Duodenal mucosa (tissue), 2 donors: Measurements from ENCODE around the gene C21orf91.

Source experiments
- H3K27ac ChIP-seq: one replicate; pipeline ENCODE4 v1.7.0; 2013; ENCODE audit warnings: low read depth, low read length
- H3K27me3 ChIP-seq, 2 donors: one replicate each; pipeline ENCODE4 v1.7.0; 2013; ENCODE audit warnings: low read length in 2 of 2, control low read depth in 1 of 2; ENCODE audit not compliant: insufficient read depth in 2 of 2, control insufficient read depth in 1 of 2
- H3K36me3 ChIP-seq, 2 donors: one replicate each; pipeline ENCODE4 v1.7.0; 2013; ENCODE audit warnings: low read length in 2 of 2, control low read depth in 1 of 2; ENCODE audit not compliant: insufficient read depth in 2 of 2, control insufficient read depth in 1 of 2
- H3K4me1 ChIP-seq, 2 donors: one replicate each; pipeline ENCODE4 v1.7.0; 2013; ENCODE audit warnings: low read length in 2 of 2, control low read depth in 1 of 2; ENCODE audit not compliant: insufficient read depth in 2 of 2, control insufficient read depth in 1 of 2
- H3K4me3 ChIP-seq, 2 donors: one replicate each; pipeline ENCODE4 v1.7.0; 2013; ENCODE audit warnings: low read length in 2 of 2, low read depth in 1 of 2
- H3K9ac ChIP-seq, 2 donors: one replicate each; pipeline ENCODE4 v1.7.0; 2013; ENCODE audit warnings: low read length in 2 of 2, low read depth in 1 of 2
- H3K9me3 ChIP-seq, 2 donors: one replicate each; pipeline ENCODE4 v1.7.0; 2013; ENCODE audit warnings: low read length in 2 of 2, control low read depth in 1 of 2; ENCODE audit not compliant: control insufficient read depth in 1 of 2

The C21orf91 gene

DNA sequence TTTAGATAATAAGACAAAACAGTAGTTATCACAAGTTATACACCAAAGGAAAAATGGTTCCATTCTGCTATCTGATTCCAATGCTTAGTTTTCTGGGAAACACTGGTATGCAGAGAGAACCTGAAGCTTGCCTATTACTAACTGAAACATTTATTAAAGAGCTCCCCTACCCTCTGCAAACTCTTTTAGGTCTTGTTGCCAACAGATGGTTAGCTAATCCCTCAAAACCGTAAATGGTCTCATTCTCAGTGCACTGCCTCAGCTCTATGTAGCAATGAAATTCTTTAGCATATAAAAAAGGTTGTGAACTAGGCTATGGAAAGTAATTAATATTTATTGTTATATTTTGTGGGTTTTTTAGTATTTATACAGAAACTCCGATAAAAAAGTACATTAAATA, 20.4 kb downstream of the C21orf91 start:
- Histone ChIP-seq H3K36me3 (no peaks in the 10 kb centered on the region), H3K27me3 (no peaks in the 10 kb centered on the region), H3K9ac (no peak overlapping the region), H3K4me3 (no peak overlapping the region), H3K27ac (no peak overlapping the region), H3K4me1 (peaks cover 0 to 22% of the 10 kb centered on the region in 2 donors), H3K9me3 (no peaks in the 10 kb centered on the region)

DNA sequence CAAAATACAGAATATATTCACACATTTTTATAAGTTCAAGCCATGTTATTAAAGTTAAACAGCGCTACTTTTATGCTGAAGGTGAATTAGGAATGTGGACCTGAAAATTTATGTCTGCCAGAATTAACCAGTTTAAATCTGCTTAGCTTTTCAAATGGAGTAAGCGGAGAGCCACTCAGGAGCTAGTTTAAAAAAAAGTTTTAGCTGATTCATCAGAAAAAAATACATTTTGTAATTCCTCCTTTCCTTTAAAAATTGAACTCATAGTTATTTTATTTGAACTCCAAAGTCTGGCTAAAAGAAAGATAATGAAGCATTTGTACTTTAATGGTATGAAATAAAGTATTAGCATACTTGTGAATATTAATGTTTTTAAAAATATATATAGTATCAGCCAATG, 21.2 kb downstream of the C21orf91 start:
- Histone ChIP-seq H3K27me3 (no peaks in the 10 kb centered on the region), H3K27ac (no peak overlapping the region), H3K36me3 (peaks cover 0 to 2% of the 10 kb centered on the region in 2 donors), H3K4me1 (peaks cover 4 to 29% of the 10 kb centered on the region in 2 donors), H3K4me3 (no peak overlapping the region), H3K9me3 (no peaks in the 10 kb centered on the region), H3K9ac (no peak overlapping the region)

GRCh38 chr21:17796503-17796902, 22.7 kb downstream of the C21orf91 start:
- Histone ChIP-seq H3K4me1 (peaks cover 4 to 29% of the 10 kb centered on the region in 2 donors), H3K9me3 (no peaks in the 10 kb centered on the region), H3K4me3 (no peak overlapping the region), H3K9ac (no peak overlapping the region), H3K36me3 (peaks cover 0 to 3% of the 10 kb centered on the region in 2 donors), H3K27me3 (no peaks in the 10 kb centered on the region), H3K27ac (no peak overlapping the region)

DNA sequence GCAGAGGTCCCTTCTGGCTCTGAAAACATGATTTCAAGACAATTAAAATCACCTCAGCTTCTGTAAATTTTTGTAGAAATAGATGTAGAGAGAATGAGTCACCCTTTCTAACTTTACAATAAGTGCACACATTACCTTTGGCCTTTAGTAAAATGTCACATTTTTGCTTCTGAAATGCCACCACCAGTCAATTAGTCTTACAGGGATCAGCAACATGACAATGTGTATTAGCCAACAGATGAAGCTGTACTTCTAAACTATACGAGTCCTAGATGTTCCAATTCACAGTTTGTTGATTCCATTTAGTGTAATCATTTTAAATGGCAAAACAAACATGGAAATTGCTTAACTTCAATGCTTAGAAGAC, 23.1 kb downstream of the C21orf91 start:
- Histone ChIP-seq H3K27me3 (no peaks in the 10 kb centered on the region), H3K4me1 (peaks cover 4 to 29% of the 10 kb centered on the region in 2 donors), H3K27ac (no peak overlapping the region), H3K4me3 (no peak overlapping the region), H3K36me3 (peaks cover 0 to 3% of the 10 kb centered on the region in 2 donors), H3K9ac (no peak overlapping the region), H3K9me3 (no peaks in the 10 kb centered on the region)

DNA sequence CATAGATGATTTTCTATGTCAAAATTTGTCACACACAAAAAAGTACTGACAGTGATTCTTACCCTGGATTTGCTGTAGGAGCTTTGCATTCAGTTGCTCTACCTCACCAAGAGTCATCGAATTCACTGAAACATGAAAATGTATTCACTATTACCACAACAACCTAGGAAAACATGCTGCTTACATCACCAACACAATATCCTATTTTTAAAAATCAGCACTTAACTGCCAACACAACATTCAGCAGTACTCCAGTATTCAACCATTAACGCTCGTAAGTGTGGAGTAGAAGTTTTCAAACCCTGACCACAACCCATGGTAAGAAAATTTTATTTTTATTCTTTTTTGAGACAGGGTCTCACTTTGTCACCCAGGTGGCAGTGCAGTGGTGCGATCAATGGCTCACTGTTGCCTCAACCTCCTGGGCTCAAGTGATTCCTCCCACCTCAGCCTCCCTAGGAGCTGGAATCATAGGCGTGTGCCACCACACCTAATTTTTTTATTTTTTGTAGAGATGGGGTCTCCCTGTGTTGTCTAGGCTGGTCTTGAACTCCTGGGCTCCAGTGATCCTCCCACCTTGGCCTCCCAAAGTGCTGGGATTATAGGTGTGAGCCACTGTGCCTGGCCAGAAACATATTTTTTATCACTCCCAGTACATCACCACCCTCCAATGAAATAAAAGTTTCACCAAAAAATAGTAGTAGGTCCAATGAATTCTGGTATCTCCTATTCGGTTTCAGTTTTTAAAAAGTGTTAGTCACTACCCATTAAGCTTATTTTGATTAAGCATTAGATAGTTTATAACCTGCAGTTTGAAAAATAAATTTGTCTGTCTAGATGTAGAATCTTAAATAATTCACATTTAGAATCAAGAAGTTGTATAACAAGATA, 23.8 kb downstream of the C21orf91 start:
- no peak overlapping the region for H3K9ac ChIP-seq
- peaks cover 0 to 3% of the 10 kb centered on the region in 2 donors for H3K36me3 ChIP-seq
- no peaks in the 10 kb centered on the region for H3K9me3 ChIP-seq
- peaks cover 4 to 29% of the 10 kb centered on the region in 2 donors for H3K4me1 ChIP-seq
- no peaks in the 10 kb centered on the region for H3K27me3 ChIP-seq
- no peak overlapping the region for H3K4me3 ChIP-seq
- no peak overlapping the region for H3K27ac ChIP-seq

DNA sequence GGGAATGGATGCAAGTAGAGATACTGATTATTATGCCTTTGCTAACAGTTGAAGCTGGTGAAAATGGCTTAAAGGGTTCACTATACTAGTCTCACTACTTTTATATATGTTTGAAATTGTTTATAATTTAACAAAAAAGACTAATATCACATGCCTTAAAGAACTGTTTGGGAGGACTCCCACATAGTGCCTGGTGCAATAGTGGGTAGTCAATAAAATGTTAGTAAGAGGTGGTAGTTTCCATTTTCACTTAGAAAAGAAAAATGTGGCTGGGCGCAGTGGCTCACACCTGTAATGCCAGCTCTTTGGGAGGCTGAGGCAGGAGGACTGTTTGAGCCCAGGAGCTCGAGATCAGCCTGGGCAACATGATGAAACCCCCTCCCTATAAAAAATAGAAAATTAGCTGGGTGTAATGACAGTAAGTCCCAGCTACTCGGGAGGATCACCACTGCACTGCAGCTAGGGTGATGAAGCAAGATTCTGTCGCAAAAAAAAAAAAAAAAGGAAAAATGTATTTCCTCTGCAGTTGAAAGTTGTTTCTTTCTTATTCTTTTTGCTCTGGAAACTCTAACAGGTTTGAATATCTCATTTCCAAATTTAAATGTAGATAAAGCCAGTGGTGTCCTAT, 24.5 kb downstream of the C21orf91 start:
- Histone ChIP-seq H3K4me3 (peak overlapping the region; percentile 62 to 67), H3K36me3 (peaks cover 0 to 3% of the 10 kb centered on the region in 2 donors), H3K9ac (peak overlapping the region in 1 of 2 donors; percentile 47), H3K27me3 (no peaks in the 10 kb centered on the region), H3K27ac (no peak overlapping the region), H3K4me1 (peaks cover 4 to 29% of the 10 kb centered on the region in 2 donors), H3K9me3 (no peaks in the 10 kb centered on the region)

DNA sequence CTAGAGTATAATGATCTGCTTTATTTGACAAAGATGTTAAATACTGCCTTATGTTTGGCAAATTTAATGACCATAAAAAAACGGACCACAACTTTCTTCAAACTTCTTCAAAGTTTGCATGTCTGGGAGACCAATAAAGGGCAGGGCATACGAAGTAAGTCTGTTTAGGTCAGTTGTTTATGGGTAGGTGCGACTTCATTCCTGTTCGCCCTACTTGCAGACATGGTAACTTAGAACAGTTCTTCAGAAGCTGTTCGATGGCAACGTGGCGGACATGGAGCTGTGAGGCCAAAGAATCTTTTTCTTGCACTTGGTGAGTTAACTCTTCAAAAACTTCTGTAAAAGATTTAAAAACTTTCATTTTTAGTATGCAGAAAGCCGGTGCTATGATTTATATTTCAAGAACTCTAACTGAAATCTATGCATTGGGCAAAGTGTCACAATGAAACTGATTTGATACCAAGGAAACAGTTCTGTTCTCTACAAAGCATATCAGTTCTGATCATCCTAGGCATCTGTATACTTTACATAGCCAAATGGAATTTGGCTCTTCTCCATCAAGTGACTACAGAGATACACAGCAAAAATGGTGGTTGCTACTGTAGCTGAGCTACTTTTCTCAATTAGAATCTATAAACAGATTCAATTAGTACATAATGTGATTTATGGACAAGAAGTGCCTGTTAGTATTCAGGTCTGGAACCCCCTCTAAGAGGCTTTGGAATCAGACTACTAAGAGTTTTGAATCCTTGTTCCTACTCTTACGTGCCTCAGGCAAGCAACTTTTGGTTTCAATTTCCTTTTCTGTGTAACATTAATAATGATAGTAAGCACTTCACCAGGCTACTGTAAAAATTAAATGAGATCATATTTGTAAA, 25.7 kb downstream of the C21orf91 start:
- Histone ChIP-seq H3K4me1 (peaks cover 4 to 29% of the 10 kb centered on the region in 2 donors), H3K4me3 (peak overlapping the region; percentile 62 to 67), H3K36me3 (peaks cover 0 to 3% of the 10 kb centered on the region in 2 donors), H3K27me3 (no peaks in the 10 kb centered on the region), H3K9me3 (no peaks in the 10 kb centered on the region), H3K9ac (peak overlapping the region in 1 of 2 donors; percentile 47), H3K27ac (peak overlapping the region; percentile 75)

DNA sequence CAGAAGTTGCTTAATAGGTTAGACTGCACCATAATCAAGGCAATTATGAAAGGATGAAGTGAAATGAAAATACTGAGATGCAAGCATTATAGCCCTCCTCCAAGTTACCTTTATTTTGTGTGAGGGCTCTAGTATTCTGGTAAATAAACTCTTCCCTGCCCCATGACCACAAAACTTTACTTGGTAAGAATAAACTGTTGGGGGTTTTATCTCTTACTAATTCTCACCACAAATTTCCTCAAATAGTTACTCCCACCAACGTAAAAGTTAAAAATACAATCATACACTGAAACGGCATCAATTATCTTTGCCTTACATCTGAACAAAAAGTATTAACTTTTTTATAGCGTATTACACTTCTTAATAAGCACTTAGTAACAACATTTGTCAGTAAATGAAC, 29.5 kb downstream of the C21orf91 start:
- H3K9ac ChIP-seq, result no peak overlapping the region
- peaks cover 8% of the 10 kb centered on the region in 2 donors for H3K36me3 ChIP-seq
- no peaks in the 10 kb centered on the region for H3K27me3 ChIP-seq
- no peaks in the 10 kb centered on the region for H3K9me3 ChIP-seq
- H3K4me1 ChIP-seq, result peaks cover 12 to 17% of the 10 kb centered on the region in 2 donors
- H3K27ac ChIP-seq, result no peak overlapping the region
- H3K4me3 ChIP-seq, result no peak overlapping the region

GRCh38 chr21:17789069-17789468, 30.1 kb downstream of the C21orf91 start:
- Histone ChIP-seq H3K4me1 (peaks cover 12 to 13% of the 10 kb centered on the region in 2 donors), H3K9ac (no peak overlapping the region), H3K4me3 (peak overlapping the region in 1 of 2 donors; percentile 23), H3K36me3 (peaks cover 8% of the 10 kb centered on the region in 2 donors), H3K9me3 (no peaks in the 10 kb centered on the region), H3K27ac (no peak overlapping the region), H3K27me3 (no peaks in the 10 kb centered on the region)
